ENCODE measurements around the gene RYR3.

The RYR3 gene

GRCh38 chr15:33329457-33329856 is 18.7 kb downstream of the RYR3 start:
- DNase-seq (ENCODE audit: low read depth) = no peak
- no peak for TF ChIP-seq CTCF (IDR thresholded peaks at IDR 0.05; ENCODE audit: control insufficient read depth, insufficient read depth, low read depth, low read length, missing control alignments)
- no peak overlapping the region for H3K4me3 ChIP-seq (ENCODE audit: control insufficient read depth, low read depth, low read length)

GRCh38 chr15:33330931-33331330 is 20.2 kb downstream of the RYR3 start:
- no peak for TF ChIP-seq CTCF (IDR thresholded peaks at IDR 0.05; ENCODE audit: control insufficient read depth, insufficient read depth, low read depth, low read length, missing control alignments)
- H3K4me3 ChIP-seq (ENCODE audit: control insufficient read depth, low read depth, low read length) = no peak overlapping the region
- no peak for DNase-seq (ENCODE audit: low read depth)

GRCh38 chr15:33341953-33342352 is 31.2 kb downstream of the RYR3 start:
- DNase-seq (ENCODE audit: low read depth) = no peak
- H3K4me3 ChIP-seq (ENCODE audit: control insufficient read depth, low read depth, low read length) = no peak overlapping the region
- TF ChIP-seq CTCF (IDR thresholded peaks at IDR 0.05; ENCODE audit: control insufficient read depth, insufficient read depth, low read depth, low read length, missing control alignments) = no peak

- DNase-seq (ENCODE audit: low read depth) = no peak
- no peak for TF ChIP-seq CTCF (IDR thresholded peaks at IDR 0.05; ENCODE audit: control insufficient read depth, insufficient read depth, low read depth, low read length, missing control alignments)
- H3K4me3 ChIP-seq (ENCODE audit: control insufficient read depth, low read depth, low read length) = no peak overlapping the region
Measured at GRCh38 chr15:33343275-33343674, 32.5 kb downstream of the RYR3 start.

GRCh38 chr15:33344111-33344510 is 33.3 kb downstream of the RYR3 start:
- H3K4me3 ChIP-seq (ENCODE audit: control insufficient read depth, low read depth, low read length) = no peak overlapping the region
- no peak for DNase-seq (ENCODE audit: low read depth)
- TF ChIP-seq CTCF (IDR thresholded peaks at IDR 0.05; ENCODE audit: control insufficient read depth, insufficient read depth, low read depth, low read length, missing control alignments) = no peak

GRCh38 chr15:33344530-33344929 is 33.8 kb downstream of the RYR3 start:
- no peak for DNase-seq (ENCODE audit: low read depth)
- H3K4me3 ChIP-seq (ENCODE audit: control insufficient read depth, low read depth, low read length) = no peak overlapping the region
- TF ChIP-seq CTCF (IDR thresholded peaks at IDR 0.05; ENCODE audit: control insufficient read depth, insufficient read depth, low read depth, low read length, missing control alignments) = no peak

GRCh38 chr15:33354411-33354810 is 43.6 kb downstream of the RYR3 start:
- no peak overlapping the region for H3K4me3 ChIP-seq (ENCODE audit: control insufficient read depth, low read depth, low read length)
- no peak for DNase-seq (ENCODE audit: low read depth)
- TF ChIP-seq CTCF (IDR thresholded peaks at IDR 0.05; ENCODE audit: control insufficient read depth, insufficient read depth, low read depth, low read length, missing control alignments) = no peak

Data from AG09309 (cell line).